ENCODE results near the gene CNKSR2.

- TF ChIP-seq ATF3 (IDR thresholded peaks at IDR 0.05), result no peak
- no peak for TF ChIP-seq YY1 (IDR thresholded peaks at IDR 0.05; ENCODE audit: extremely low read depth, insufficient replicate concordance, low read depth, low read length)
- TF ChIP-seq EZH2 (IDR thresholded peaks at IDR 0.05), result no peak
- no peak for TF ChIP-seq CTCF (IDR thresholded peaks at IDR 0.05 in 2 of 3, conservative IDR thresholded peaks at IDR 0.05 in 1 of 3; ENCODE audit: borderline replicate concordance in 1 of 3, insufficient read depth in 1 of 3, low read depth in 2 of 3, low read length in 2 of 3)
- no peak for TF ChIP-seq EGR1 (IDR thresholded peaks at IDR 0.05; ENCODE audit: low read depth)
- no peak for TF ChIP-seq MAX (IDR thresholded peaks at IDR 0.05)
- no peak for TF ChIP-seq RAD21 (IDR thresholded peaks at IDR 0.05; ENCODE audit: low read depth)
- TF ChIP-seq REST (IDR thresholded peaks at IDR 0.05; ENCODE audit: low read depth), result no peak
- TF ChIP-seq POLR2A (IDR thresholded peaks at IDR 0.05; ENCODE audit: borderline replicate concordance, extremely low read depth, insufficient read depth, insufficient read length), result no peak
- no peak for TF ChIP-seq EZH2phosphoT487 (IDR thresholded peaks at IDR 0.05; ENCODE audit: borderline replicate concordance)
- no peak for TF ChIP-seq ELF1 (IDR thresholded peaks at IDR 0.05; ENCODE audit: borderline replicate concordance, low read depth)
- no peak for TF ChIP-seq POLR2AphosphoS5 (IDR thresholded peaks at IDR 0.05; ENCODE audit: low read depth, low read length)
Observed at GRCh38 chrX:21437036-21437435, 62.8 kb downstream of the CNKSR2 start.

Data from HCT116 (cell line).